Neural crest cell (in vitro differentiated cells): ENCODE measurements around the gene ZMYND15. TPM values are rescaled to one million over a fixed set of nuclear protein-coding genes. Genes with fewer than 3 reads are reported as not detected.

ENCODE experiments used
- DNase-seq: peaks from one replicate; pipeline ENCODE4 v3.0.0; 2021; ENCODE audit warnings: low read depth, mixed read lengths, low spot score
- H3K27ac Mint-ChIP-seq: one replicate; pipeline ENCODE4 v1.8.0; 2021; ENCODE audit warnings: mild to moderate bottlenecking, mixed read lengths; ENCODE audit not compliant: unreplicated experiment
- H3K27me3 Mint-ChIP-seq: 2 replicates; pipeline ENCODE4 v1.8.0; 2021; ENCODE audit warnings: low read depth, mild to moderate bottlenecking, mixed read lengths
- H3K36me3 Mint-ChIP-seq: 2 replicates; pipeline ENCODE4 v1.8.0; 2021; ENCODE audit warnings: low read depth, mild to moderate bottlenecking, mixed read lengths
- H3K4me1 Mint-ChIP-seq: 2 replicates; pipeline ENCODE4 v1.8.0; 2021; ENCODE audit warnings: mixed read lengths
- H3K4me3 Mint-ChIP-seq: one replicate; pipeline ENCODE4 v1.8.0; 2021; ENCODE audit warnings: mild to moderate bottlenecking, mixed read lengths
- H3K9me3 Mint-ChIP-seq: 2 replicates; pipeline ENCODE4 v1.8.0; 2021; ENCODE audit warnings: mixed read lengths
- CTCF ChIP-seq: fragments of 200-600 bp; sonication (generic); conservative IDR thresholded peaks from 2 replicates; pipeline ENCODE4 v1.5.0; 2021; ENCODE audit warnings: antibody characterized with exemption, mild to moderate bottlenecking
- total RNA-seq: library from RNA; stranded (reverse); gene quantifications from 2 replicates; pipeline ENCODE4 v1.2.1, GENCODE V29; 2021

ZMYND15 gene
- total RNA-seq, 1 donor from 2014 or later = not detected

GRCh38 chr17:4771519-4772234 lies 32.0 kb downstream of the ZMYND15 start, which contains the start of gene TM4SF5:
TM4SF5 (plus strand) TSS chr17:4771886; CDS start chr17:4771923, 37 bp downstream.
- TF ChIP-seq CTCF = no peak
- Mint-ChIP-seq H3K36me3 (no peaks in the 10 kb centered on the region), H3K27me3 (peaks cover 18% of the 10 kb centered on the region), H3K4me1 (no peaks in the 10 kb centered on the region), H3K9me3 (no peaks in the 10 kb centered on the region), H3K4me3 (no peak within 1 kb of the TSS), H3K27ac (no peak within 1 kb of the TSS)
- DNase-seq = no peak

GRCh38 chr17:4772235-4772613 lies 32.6 kb downstream of the ZMYND15 start:
- H3K4me3 Mint-ChIP-seq = no peak overlapping the region
- H3K27me3 Mint-ChIP-seq = peaks cover 18% of the 10 kb centered on the region
- H3K27ac Mint-ChIP-seq = no peak overlapping the region
- DNase-seq = no peak
- H3K4me1 Mint-ChIP-seq = no peaks in the 10 kb centered on the region
- TF ChIP-seq CTCF = no peak
- H3K36me3 Mint-ChIP-seq = no peaks in the 10 kb centered on the region
- no peaks in the 10 kb centered on the region for H3K9me3 Mint-ChIP-seq

GRCh38 chr17:4777969-4778760 lies 38.5 kb downstream of the ZMYND15 start:
- Mint-ChIP-seq H3K27me3 (peaks cover 32% of the 10 kb centered on the region), H3K4me1 (no peaks in the 10 kb centered on the region), H3K4me3 (no peak overlapping the region), H3K27ac (no peak overlapping the region), H3K36me3 (no peaks in the 10 kb centered on the region), H3K9me3 (no peaks in the 10 kb centered on the region)
- DNase-seq = no peak
- TF ChIP-seq CTCF = no peak

GRCh38 chr17:4780325-4780955 lies 40.8 kb downstream of the ZMYND15 start:
- Mint-ChIP-seq H3K36me3 (no peaks in the 10 kb centered on the region), H3K4me3 (no peak overlapping the region), H3K27me3 (peaks cover 28% of the 10 kb centered on the region), H3K4me1 (no peaks in the 10 kb centered on the region), H3K27ac (no peak overlapping the region), H3K9me3 (no peaks in the 10 kb centered on the region)
- DNase-seq = no peak
- TF ChIP-seq CTCF = no peak

GRCh38 chr17:4782652-4783051 lies 43.0 kb downstream of the ZMYND15 start:
- Mint-ChIP-seq H3K27me3 (peaks cover 40% of the 10 kb centered on the region), H3K27ac (no peak overlapping the region), H3K9me3 (no peaks in the 10 kb centered on the region), H3K36me3 (no peaks in the 10 kb centered on the region), H3K4me3 (no peak overlapping the region), H3K4me1 (no peaks in the 10 kb centered on the region)
- DNase-seq = no peak
- TF ChIP-seq CTCF = no peak
